GM12878 (cell line): Measurements from ENCODE around the gene RBM43. TPM values are rescaled to one million over a fixed set of nuclear protein-coding genes. Genes with fewer than 3 reads are reported as not detected.

Experiments used
- ATAC-seq: fragments of 200-7000 bp; cut with Tn5 transposase; 3 replicates; pipeline ENCODE4 v1.9.1; 2020; ENCODE audit warnings: mild to moderate bottlenecking, moderate library complexity
- BruUV-seq: library from RNA; stranded (reverse); fragments of 400-500 nt; replicated peaks from 2 replicates; lab custom pipeline; 2021; lab: Mats Ljungman, UMichigan
- CTCF ChIA-PET: fragments of 300-600 bp; sonication (Branson Sonifier 250); formaldehyde crosslinking; extraction: SDS; loops from one replicate; lab custom pipeline; 2021; ENCODE audit warnings: inconsistent platforms; lab: Yijun Ruan, JAX
- POLR2A ChIA-PET: fragments of 350-600 bp; formaldehyde crosslinking; extraction: SDS; loops from one replicate; lab custom pipeline; 2021; ENCODE audit warnings: inconsistent platforms; lab: Charles Lee
- RAD21 ChIA-PET: fragments of 300-600 bp; sonication (Branson Sonifier 250); formaldehyde crosslinking; loops from one replicate; lab custom pipeline; 2023; ENCODE audit warnings: antibody characterized with exemption; ENCODE audit not compliant: unreplicated experiment; lab: Charles Lee
- SMC1A ChIA-PET: fragments of 300-600 bp; sonication (Branson Sonifier 250); formaldehyde crosslinking; loops from one replicate; lab custom pipeline; 2023; ENCODE audit not compliant: unreplicated experiment, uncharacterized antibody; lab: Charles Lee
- DNase-seq: peaks from one replicate; pipeline ENCODE4 v3.0.0-alpha.2; 2011; ENCODE audit warnings: low read depth, low spot score
- FAIRE-seq: peaks from 3 replicates; lab custom pipeline; 2011; peaks lifted over from hg19 to GRCh38; lab: Jason Lieb, UNC
- H2AFZ ChIP-seq: 2 replicates; pipeline ENCODE4 v1.6.0; 2011; ENCODE audit warnings: low read depth, low read length, control low read depth; ENCODE audit not compliant: control insufficient read depth
- H3K27ac ChIP-seq: 2 replicates; pipeline ENCODE4 v1.5.1; 2011; ENCODE audit warnings: control low read depth; ENCODE audit not compliant: control insufficient read depth, insufficient read depth
- H3K27me3 ChIP-seq, 2 experiments: replicated peaks in 1 of 2; 2 replicates each; pipeline versions ENCODE4 v1.6.0 to v1.6.1; 2011; ENCODE audit warnings: low read length in 1 of 2; ENCODE audit not compliant: control insufficient read depth in 2 of 2, insufficient read depth in 2 of 2
- H3K36me3 ChIP-seq, 2 experiments: 2 replicates each; pipeline ENCODE4 v1.5.1; 2011; ENCODE audit warnings: low read length in 1 of 2; ENCODE audit not compliant: control insufficient read depth in 2 of 2, insufficient read depth in 2 of 2
- H3K4me1 ChIP-seq: 2 replicates; pipeline ENCODE4 v1.6.1; 2011; ENCODE audit warnings: mild to moderate bottlenecking, low read length, moderate library complexity, mixed read lengths; ENCODE audit not compliant: control insufficient read depth, insufficient read depth
- H3K4me2 ChIP-seq: 2 replicates; pipeline ENCODE4 v1.6.0; 2011; ENCODE audit warnings: control low read depth; ENCODE audit not compliant: control insufficient read depth, insufficient read depth
- H3K4me3 ChIP-seq: fragments of 200-600 bp; sonication (generic); 2 replicates; pipeline ENCODE4 v1.5.1; 2016
- H3K79me2 ChIP-seq: 2 replicates; pipeline ENCODE4 v1.6.0; 2011; ENCODE audit warnings: low read length; ENCODE audit not compliant: control insufficient read depth, insufficient read depth
- H3K9ac ChIP-seq: 2 replicates; pipeline ENCODE4 v1.8.0; 2011; ENCODE audit warnings: low read length, control low read depth, mixed read lengths; ENCODE audit not compliant: control insufficient read depth, insufficient read depth
- H3K9me3 ChIP-seq: replicated peaks from 3 replicates; pipeline ENCODE4 v1.5.1; 2011; ENCODE audit warnings: mild to moderate bottlenecking, low read length; ENCODE audit not compliant: control insufficient read depth, insufficient read depth
- H4K20me1 ChIP-seq: 2 replicates; pipeline ENCODE4 v1.6.0; 2011; ENCODE audit not compliant: control insufficient read depth, insufficient read depth
- HDAC6 ChIP-seq: fragments of 200-600 bp; sonication (generic); IDR thresholded peaks from one replicate; pipeline ENCODE4 v1.8.0; 2017; ENCODE audit warnings: antibody characterized with exemption; ENCODE audit not compliant: unreplicated experiment
- KDM1A ChIP-seq: fragments of 200-600 bp; sonication (generic); IDR thresholded peaks from 2 replicates; pipeline ENCODE4 v1.6.1; 2016; ENCODE audit warnings: borderline replicate concordance
- NFYB ChIP-seq: IDR thresholded peaks from 2 replicates; pipeline ENCODE4 v1.6.1; 2011; ENCODE audit warnings: low read depth, mild to moderate bottlenecking, low read length, improper control_type of control experiment, moderate library complexity; ENCODE audit not compliant: insufficient read depth
- PML ChIP-seq: IDR thresholded peaks from 2 replicates; pipeline ENCODE4 v1.6.1; 2012; ENCODE audit warnings: low read length, inconsistent platforms
- WRNIP1 ChIP-seq: IDR thresholded peaks from 2 replicates; pipeline ENCODE4 v1.6.1; 2011; ENCODE audit warnings: low read depth, low read length, improper control_type of control experiment, borderline replicate concordance
- YY1 ChIP-seq: IDR thresholded peaks from 2 replicates; pipeline ENCODE4 v1.6.1; 2011; ENCODE audit warnings: low read depth, mild to moderate bottlenecking, low read length
- ZNF24 ChIP-seq: fragments of 450-650 bp; IDR thresholded peaks from 2 replicates; pipeline ENCODE4 v1.6.1; 2017; ENCODE audit warnings: antibody characterized with exemption, mild to moderate bottlenecking
- whole genome bisulfite sequencing: methylation state at CpG from one replicate; pipeline ENCODE4 v1.1.6; 2016; ENCODE audit warnings: low lambda C conversion rate; ENCODE audit not compliant: insufficient replicate concordance, insufficient coverage; ENCODE audit errors: missing lambda C conversion rate; 5-methylcytosine and 5-hydroxymethylcytosine counted together
- in situ Hi-C: fragments of 300-500 bp; cut with MboI; formaldehyde crosslinking; loops from 9 replicates; pipeline ENCODE4 v1.14.3; 2018; ENCODE audit warnings: mixed read lengths
- intact Hi-C: fragments of 100-400 bp; cut with micrococcal nuclease; formaldehyde crosslinking; loops from one replicate; pipeline ENCODE4 v1.14.2; 2022; ENCODE audit not compliant: unreplicated experiment
- polyA plus RNA-seq, 11 experiments: library from polyadenylated mRNA; depleted of rRNA in 4 of 11; unstranded in 6 of 11; stranded (reverse) in 5 of 11; fragments of >200 nt; fragmentation: Nextera tagmentation in 4 of 11; fragmentation: Illumina TruSeq in 1 of 11; extraction: Ambion mirVana in 4 of 11; extraction: Trizol in 1 of 11; gene quantifications; 1 replicate in 1 of 11; 2 replicates in 10 of 11; pipeline versions ENCODE4 v1.2.1 to v1.2.3, GENCODE V29; 2011 to 2016; ENCODE audit warnings: inconsistent platforms in 2 of 11, missing spikeins in 2 of 11, low read depth in 1 of 11
- total RNA-seq, 4 experiments: library from RNA; depleted of rRNA in 3 of 4; stranded (reverse); fragments of >200 nt in 3 of 4; fragmentation: Illumina TruSeq in 1 of 4; extraction: Trizol in 1 of 4; gene quantifications; 2 replicates each; pipeline versions ENCODE4 v1.2.1 to v1.2.3, GENCODE V29; 2013 to 2021
- TF ChIP-seq, protein P1 (sequence below): IDR thresholded peaks from 2 replicates; pipeline ENCODE4 v1.6.1; 2012; ENCODE audit warnings: mild to moderate bottlenecking, low read depth, low read length
- TF ChIP-seq, protein P2 (sequence below): fragments of 450-650 bp; formaldehyde crosslinking; IDR thresholded peaks from 2 replicates; pipeline ENCODE4 v1.5.0; 2022; ENCODE audit warnings: mild to moderate bottlenecking, missing genetic modification characterization
- TF ChIP-seq, protein P3 (sequence below): fragments of 450-650 bp; IDR thresholded peaks from 2 replicates; pipeline ENCODE4 v1.6.1; 2017; ENCODE audit warnings: antibody characterized with exemption, mild to moderate bottlenecking, moderate library complexity
- TF ChIP-seq, protein P4 (sequence below), 3 experiments: IDR thresholded peaks in 2 of 3; conservative IDR thresholded peaks in 1 of 3; 2 replicates each; pipeline ENCODE4 v1.5.1; 2011; ENCODE audit warnings: low read depth in 3 of 3, low read length in 3 of 3, mild to moderate bottlenecking in 3 of 3, control low read depth in 2 of 3, moderate library complexity in 2 of 3, inconsistent platforms in 1 of 3, mixed read lengths in 1 of 3; ENCODE audit not compliant: control insufficient read depth in 2 of 3, insufficient read depth in 1 of 3; ENCODE audit errors: extremely low read depth in 1 of 3

The RBM43 gene
- total and polyA plus RNA-seq, 10 of the 15 experiments (the other 5 are each of a cell fraction or from before 2014, with no cell fraction given), result 0.86 to 5.3 (median 2.6) TPM

DNA sequence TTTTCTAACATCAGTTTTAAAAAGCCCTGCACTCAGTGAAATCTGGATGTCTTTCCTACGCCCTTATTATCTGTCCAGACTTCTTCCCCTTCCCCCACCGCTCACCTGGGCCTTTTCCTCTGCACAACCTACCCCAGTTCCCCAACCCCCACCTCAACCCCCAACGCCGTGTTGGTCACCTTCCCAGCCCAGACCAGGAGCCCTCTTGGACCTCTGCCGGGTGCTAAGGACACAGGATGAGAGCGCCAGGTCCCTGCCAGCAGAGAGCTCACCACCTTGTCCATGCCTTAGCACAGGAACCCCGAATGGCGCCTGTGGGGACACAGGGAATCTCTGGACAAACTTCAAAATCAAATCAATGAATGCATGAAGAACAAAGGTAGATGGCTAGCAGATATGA lies 966 bp upstream of the RBM43 start:
- H3K9me3 ChIP-seq, result no peaks in the 10 kb centered on the region
- H2AFZ ChIP-seq, result no peak overlapping the region
- no peak for FAIRE-seq
- no peak overlapping the region for H3K27ac ChIP-seq
- ChIA-PET SMC1A (no interaction called here), POLR2A (no interaction called here), RAD21 (no interaction called here), CTCF (interaction anchor here (2.0 kb wide), 1 partner anchor 24 kb away, joined by 6 read pairs; no protein-coding TSS in a partner anchor)
- H3K36me3 ChIP-seq, result no peaks in the 10 kb centered on the region
- no peaks in the 10 kb centered on the region for H3K27me3 ChIP-seq
- no peak overlapping the region for H3K4me2 ChIP-seq
- in situ Hi-C loops, result no loop called here
- BruUV-seq, result no TSS peak
- no peaks in the 10 kb centered on the region for H3K4me1 ChIP-seq
- no peak for ATAC-seq
- H3K79me2 ChIP-seq, result no peaks in the 10 kb centered on the region
- no peak overlapping the region for H3K4me3 ChIP-seq
- WGBS, result 98% methylated on average over 8 of the region's 8 CpGs
- H3K9ac ChIP-seq, result no peak overlapping the region
- intact Hi-C loops, result no loop called here
- DNase-seq, result no peak
- no peaks in the 10 kb centered on the region for H4K20me1 ChIP-seq
- TF ChIP-seq, protein P1, sequence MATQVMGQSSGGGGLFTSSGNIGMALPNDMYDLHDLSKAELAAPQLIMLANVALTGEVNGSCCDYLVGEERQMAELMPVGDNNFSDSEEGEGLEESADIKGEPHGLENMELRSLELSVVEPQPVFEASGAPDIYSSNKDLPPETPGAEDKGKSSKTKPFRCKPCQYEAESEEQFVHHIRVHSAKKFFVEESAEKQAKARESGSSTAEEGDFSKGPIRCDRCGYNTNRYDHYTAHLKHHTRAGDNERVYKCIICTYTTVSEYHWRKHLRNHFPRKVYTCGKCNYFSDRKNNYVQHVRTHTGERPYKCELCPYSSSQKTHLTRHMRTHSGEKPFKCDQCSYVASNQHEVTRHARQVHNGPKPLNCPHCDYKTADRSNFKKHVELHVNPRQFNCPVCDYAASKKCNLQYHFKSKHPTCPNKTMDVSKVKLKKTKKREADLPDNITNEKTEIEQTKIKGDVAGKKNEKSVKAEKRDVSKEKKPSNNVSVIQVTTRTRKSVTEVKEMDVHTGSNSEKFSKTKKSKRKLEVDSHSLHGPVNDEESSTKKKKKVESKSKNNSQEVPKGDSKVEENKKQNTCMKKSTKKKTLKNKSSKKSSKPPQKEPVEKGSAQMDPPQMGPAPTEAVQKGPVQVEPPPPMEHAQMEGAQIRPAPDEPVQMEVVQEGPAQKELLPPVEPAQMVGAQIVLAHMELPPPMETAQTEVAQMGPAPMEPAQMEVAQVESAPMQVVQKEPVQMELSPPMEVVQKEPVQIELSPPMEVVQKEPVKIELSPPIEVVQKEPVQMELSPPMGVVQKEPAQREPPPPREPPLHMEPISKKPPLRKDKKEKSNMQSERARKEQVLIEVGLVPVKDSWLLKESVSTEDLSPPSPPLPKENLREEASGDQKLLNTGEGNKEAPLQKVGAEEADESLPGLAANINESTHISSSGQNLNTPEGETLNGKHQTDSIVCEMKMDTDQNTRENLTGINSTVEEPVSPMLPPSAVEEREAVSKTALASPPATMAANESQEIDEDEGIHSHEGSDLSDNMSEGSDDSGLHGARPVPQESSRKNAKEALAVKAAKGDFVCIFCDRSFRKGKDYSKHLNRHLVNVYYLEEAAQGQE, result no peak
- TF ChIP-seq KDM1A (no peak), WRNIP1 (no peak), HDAC6 (no peak), PML (no peak), YY1 (no peak), ZNF24 (no peak), NFYB (no peak)
- TF ChIP-seq, protein P2, sequence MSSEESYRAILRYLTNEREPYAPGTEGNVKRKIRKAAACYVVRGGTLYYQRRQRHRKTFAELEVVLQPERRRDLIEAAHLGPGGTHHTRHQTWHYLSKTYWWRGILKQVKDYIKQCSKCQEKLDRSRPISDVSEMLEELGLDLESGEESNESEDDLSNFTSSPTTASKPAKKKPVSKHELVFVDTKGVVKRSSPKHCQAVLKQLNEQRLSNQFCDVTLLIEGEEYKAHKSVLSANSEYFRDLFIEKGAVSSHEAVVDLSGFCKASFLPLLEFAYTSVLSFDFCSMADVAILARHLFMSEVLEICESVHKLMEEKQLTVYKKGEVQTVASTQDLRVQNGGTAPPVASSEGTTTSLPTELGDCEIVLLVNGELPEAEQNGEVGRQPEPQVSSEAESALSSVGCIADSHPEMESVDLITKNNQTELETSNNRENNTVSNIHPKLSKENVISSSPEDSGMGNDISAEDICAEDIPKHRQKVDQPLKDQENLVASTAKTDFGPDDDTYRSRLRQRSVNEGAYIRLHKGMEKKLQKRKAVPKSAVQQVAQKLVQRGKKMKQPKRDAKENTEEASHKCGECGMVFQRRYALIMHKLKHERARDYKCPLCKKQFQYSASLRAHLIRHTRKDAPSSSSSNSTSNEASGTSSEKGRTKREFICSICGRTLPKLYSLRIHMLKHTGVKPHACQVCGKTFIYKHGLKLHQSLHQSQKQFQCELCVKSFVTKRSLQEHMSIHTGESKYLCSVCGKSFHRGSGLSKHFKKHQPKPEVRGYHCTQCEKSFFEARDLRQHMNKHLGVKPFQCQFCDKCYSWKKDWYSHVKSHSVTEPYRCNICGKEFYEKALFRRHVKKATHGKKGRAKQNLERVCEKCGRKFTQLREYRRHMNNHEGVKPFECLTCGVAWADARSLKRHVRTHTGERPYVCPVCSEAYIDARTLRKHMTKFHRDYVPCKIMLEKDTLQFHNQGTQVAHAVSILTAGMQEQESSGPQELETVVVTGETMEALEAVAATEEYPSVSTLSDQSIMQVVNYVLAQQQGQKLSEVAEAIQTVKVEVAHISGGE (CRISPR knock-in tag), result no peak
- TF ChIP-seq, protein P3, sequence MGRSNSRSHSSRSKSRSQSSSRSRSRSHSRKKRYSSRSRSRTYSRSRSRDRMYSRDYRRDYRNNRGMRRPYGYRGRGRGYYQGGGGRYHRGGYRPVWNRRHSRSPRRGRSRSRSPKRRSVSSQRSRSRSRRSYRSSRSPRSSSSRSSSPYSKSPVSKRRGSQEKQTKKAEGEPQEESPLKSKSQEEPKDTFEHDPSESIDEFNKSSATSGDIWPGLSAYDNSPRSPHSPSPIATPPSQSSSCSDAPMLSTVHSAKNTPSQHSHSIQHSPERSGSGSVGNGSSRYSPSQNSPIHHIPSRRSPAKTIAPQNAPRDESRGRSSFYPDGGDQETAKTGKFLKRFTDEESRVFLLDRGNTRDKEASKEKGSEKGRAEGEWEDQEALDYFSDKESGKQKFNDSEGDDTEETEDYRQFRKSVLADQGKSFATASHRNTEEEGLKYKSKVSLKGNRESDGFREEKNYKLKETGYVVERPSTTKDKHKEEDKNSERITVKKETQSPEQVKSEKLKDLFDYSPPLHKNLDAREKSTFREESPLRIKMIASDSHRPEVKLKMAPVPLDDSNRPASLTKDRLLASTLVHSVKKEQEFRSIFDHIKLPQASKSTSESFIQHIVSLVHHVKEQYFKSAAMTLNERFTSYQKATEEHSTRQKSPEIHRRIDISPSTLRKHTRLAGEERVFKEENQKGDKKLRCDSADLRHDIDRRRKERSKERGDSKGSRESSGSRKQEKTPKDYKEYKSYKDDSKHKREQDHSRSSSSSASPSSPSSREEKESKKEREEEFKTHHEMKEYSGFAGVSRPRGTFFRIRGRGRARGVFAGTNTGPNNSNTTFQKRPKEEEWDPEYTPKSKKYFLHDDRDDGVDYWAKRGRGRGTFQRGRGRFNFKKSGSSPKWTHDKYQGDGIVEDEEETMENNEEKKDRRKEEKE, result no peak
- TF ChIP-seq, protein P4, sequence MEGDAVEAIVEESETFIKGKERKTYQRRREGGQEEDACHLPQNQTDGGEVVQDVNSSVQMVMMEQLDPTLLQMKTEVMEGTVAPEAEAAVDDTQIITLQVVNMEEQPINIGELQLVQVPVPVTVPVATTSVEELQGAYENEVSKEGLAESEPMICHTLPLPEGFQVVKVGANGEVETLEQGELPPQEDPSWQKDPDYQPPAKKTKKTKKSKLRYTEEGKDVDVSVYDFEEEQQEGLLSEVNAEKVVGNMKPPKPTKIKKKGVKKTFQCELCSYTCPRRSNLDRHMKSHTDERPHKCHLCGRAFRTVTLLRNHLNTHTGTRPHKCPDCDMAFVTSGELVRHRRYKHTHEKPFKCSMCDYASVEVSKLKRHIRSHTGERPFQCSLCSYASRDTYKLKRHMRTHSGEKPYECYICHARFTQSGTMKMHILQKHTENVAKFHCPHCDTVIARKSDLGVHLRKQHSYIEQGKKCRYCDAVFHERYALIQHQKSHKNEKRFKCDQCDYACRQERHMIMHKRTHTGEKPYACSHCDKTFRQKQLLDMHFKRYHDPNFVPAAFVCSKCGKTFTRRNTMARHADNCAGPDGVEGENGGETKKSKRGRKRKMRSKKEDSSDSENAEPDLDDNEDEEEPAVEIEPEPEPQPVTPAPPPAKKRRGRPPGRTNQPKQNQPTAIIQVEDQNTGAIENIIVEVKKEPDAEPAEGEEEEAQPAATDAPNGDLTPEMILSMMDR (IDR thresholded peaks at IDR 0.05 in 2 of 3, conservative IDR thresholded peaks at IDR 0.05 in 1 of 3; ENCODE audit: control insufficient read depth in 2 of 3, extremely low read depth in 1 of 3, insufficient read depth in 1 of 3, low read depth in 3 of 3, low read length in 3 of 3), result no peak
